Hematopoietic multipotent progenitor cell treated with erythropoietin and hydrocortisone succinate and interleukin-3 and kit ligand, for 4 days (in vitro differentiated cells): ENCODE measurements around the gene LYST.

Source experiments
- DNase-seq: peaks from one replicate; pipeline ENCODE4 v3.0.0-alpha.2; 2015

Gene LYST

GRCh38 chr1:235749755-235750300 is 116.9 kb downstream of the LYST start:
- peak; percentile 44 for DNase-seq

GRCh38 chr1:235748747-235749146 is 118.0 kb downstream of the LYST start:
- no peak for DNase-seq

- DNase-seq, result no peak
Observed at GRCh38 chr1:235746245-235746644, 120.5 kb downstream of the LYST start.

- DNase-seq, result no peak
Observed at GRCh38 chr1:235745503-235746136, 121.1 kb downstream of the LYST start.

- DNase-seq, result no peak
Observed at GRCh38 chr1:235742914-235743599, 123.6 kb downstream of the LYST start.

- no peak for DNase-seq
Observed at GRCh38 chr1:235741294-235741693, 125.4 kb downstream of the LYST start.

- no peak for DNase-seq
Observed at GRCh38 chr1:235739631-235740030, 127.1 kb downstream of the LYST start.

- DNase-seq, result no peak
Observed at GRCh38 chr1:235739124-235739523, 127.6 kb downstream of the LYST start.

GRCh38 chr1:235737751-235738150 is 129.0 kb downstream of the LYST start:
- DNase-seq, result no peak

GRCh38 chr1:235736263-235736662 is 130.4 kb downstream of the LYST start:
- no peak for DNase-seq

GRCh38 chr1:235735621-235736020 is 131.1 kb downstream of the LYST start:
- no peak for DNase-seq

- DNase-seq, result no peak
Observed at GRCh38 chr1:235734335-235734734, 132.4 kb downstream of the LYST start.

- DNase-seq, result no peak
Observed at GRCh38 chr1:235730007-235730406, 136.7 kb downstream of the LYST start.

- no peak for DNase-seq
Observed at GRCh38 chr1:235726557-235726956, 140.1 kb downstream of the LYST start.

GRCh38 chr1:235725434-235725833 is 141.3 kb downstream of the LYST start:
- DNase-seq, result no peak

GRCh38 chr1:235724730-235725129 is 142.0 kb downstream of the LYST start:
- no peak for DNase-seq

GRCh38 chr1:235722858-235723257 is 143.8 kb downstream of the LYST start:
- no peak for DNase-seq

- no peak for DNase-seq
Observed at GRCh38 chr1:235721982-235722381, 144.7 kb downstream of the LYST start.

GRCh38 chr1:235720544-235720943 is 146.2 kb downstream of the LYST start:
- DNase-seq, result no peak

- DNase-seq, result no peak
Observed at GRCh38 chr1:235714205-235714897, 152.4 kb downstream of the LYST start.

- DNase-seq, result no peak
Observed at GRCh38 chr1:235712812-235713211, 153.9 kb downstream of the LYST start.

- DNase-seq, result no peak
Observed at GRCh38 chr1:235710687-235711086, 156.0 kb downstream of the LYST start.

- DNase-seq, result no peak
Observed at GRCh38 chr1:235709018-235709417, 157.7 kb downstream of the LYST start.

- no peak for DNase-seq
Observed at GRCh38 chr1:235708390-235708962, 158.2 kb downstream of the LYST start.
